Thyroid gland (tissue), 4 donors: Measurements from ENCODE around the gene TMEM120B.

Source experiments
- CTCF ChIP-seq, 6 experiments: fragments of 200-600 bp in 3 of 6; fragments of 450-650 bp in 3 of 6; sonication (generic) in 3 of 6; IDR thresholded peaks; one replicate each; pipeline ENCODE4 v1.5.1; 2016 to 2019; ENCODE audit warnings: antibody characterized with exemption in 6 of 6, mild to moderate bottlenecking in 2 of 6, inconsistent platforms in 1 of 6, moderate library complexity in 1 of 6
- POLR2A ChIP-seq, 2 donors: fragments of 450-650 bp; IDR thresholded peaks; one replicate each; pipeline ENCODE4 v1.6.1; 2017; ENCODE audit warnings: antibody characterized with exemption in 2 of 2, mild to moderate bottlenecking in 2 of 2, moderate library complexity in 1 of 2

- TF ChIP-seq CTCF (IDR thresholded peaks at IDR 0.05) (no peak), POLR2A (IDR thresholded peaks at IDR 0.05) (no peak)
These were observed 765 bp downstream of the TMEM120B start for GRCh38 chr12:121713257-121713777.
